Lower leg skin (tissue), 4 donors: Measurements from ENCODE around the gene DSP. TPM values are rescaled to one million over a fixed set of nuclear protein-coding genes. Genes with fewer than 3 reads are reported as not detected.

Experiments
- DNase-seq, 2 donors: peaks; one replicate each; pipeline ENCODE4 v3.0.0-alpha.2; 2019; ENCODE audit warnings: low spot score in 2 of 2
- H3K4me3 ChIP-seq: fragments of 200-600 bp; sonication (generic); 2 replicates; pipeline ENCODE4 v1.5.1; 2017; ENCODE audit warnings: mild to moderate bottlenecking, low read depth; ENCODE audit not compliant: poor library complexity, severe bottlenecking
- CTCF ChIP-seq, 3 donors: fragments of 450-650 bp; IDR thresholded peaks; one replicate each; pipeline ENCODE4 v1.5.1; 2016; ENCODE audit warnings: antibody characterized with exemption in 3 of 3, mild to moderate bottlenecking in 3 of 3, moderate library complexity in 2 of 3
- POLR2A ChIP-seq, 2 donors: fragments of 450-650 bp; IDR thresholded peaks; one replicate each; pipeline ENCODE4 v1.6.1; 2016 to 2017; ENCODE audit warnings: antibody characterized with exemption in 2 of 2, mild to moderate bottlenecking in 1 of 2, moderate library complexity in 1 of 2
- WGBS, 2 donors: methylation state at CpG; one replicate each; pipeline ENCODE4 v1.1.5; 2018; 5-methylcytosine and 5-hydroxymethylcytosine counted together
- intact Hi-C: fragments of 100-400 bp; cut with DNase I; formaldehyde crosslinking; loops from one replicate; pipeline ENCODE4 v1.15.0; 2023; ENCODE audit warnings: low total_unique reads
- total RNA-seq, 4 donors: library from RNA; depleted of rRNA; stranded (reverse); fragments of >200 nt; gene quantifications; one replicate each; pipeline ENCODE4 v1.1.0, GENCODE V29; 2016

Gene DSP
- total RNA-seq, 4 donors from 2014 or later: 2,143 to 2,497 (median 2,321) TPM

- H3K4me3 ChIP-seq: no peak overlapping the region
- WGBS, 2 donors: 73 to 80% methylated on average over 19 of the region's 19 CpGs
- TF ChIP-seq CTCF (IDR thresholded peaks at IDR 0.05) (no peak), POLR2A (IDR thresholded peaks at IDR 0.05) (no peak)
- intact Hi-C loops: loop anchor here (10.0 kb wide), 1 partner anchor 147 kb away; no protein-coding TSS in a partner anchor
- no peak for DNase-seq
Observed at GRCh38 chr6:7561153-7561964, 19.9 kb downstream of the DSP start.

GRCh38 chr6:7562769-7563168 lies 21.3 kb downstream of the DSP start:
- intact Hi-C loops: loop anchor here (10.0 kb wide), 1 partner anchor 148 kb away; no protein-coding TSS in a partner anchor
- H3K4me3 ChIP-seq: no peak overlapping the region
- TF ChIP-seq POLR2A (IDR thresholded peaks at IDR 0.05) (no peak), CTCF (IDR thresholded peaks at IDR 0.05) (no peak)
- no peak for DNase-seq
- WGBS, 2 donors: 78 to 80% methylated on average over 4 of the region's 4 CpGs

- no peak overlapping the region for H3K4me3 ChIP-seq
- intact Hi-C loops: loop anchor here (10.0 kb wide), 1 partner anchor 151 kb away; no protein-coding TSS in a partner anchor
- DNase-seq: no peak
- no peak for TF ChIP-seq POLR2A (IDR thresholded peaks at IDR 0.05)
- no peak for TF ChIP-seq CTCF (IDR thresholded peaks at IDR 0.05)
- WGBS, 2 donors: 91 to 96% methylated on average over 2 of the region's 2 CpGs
Observed at GRCh38 chr6:7566107-7566506, 24.6 kb downstream of the DSP start.

- 84 to 97% methylated on average over 4 of the region's 4 CpGs for WGBS, 2 donors
- no peak overlapping the region for H3K4me3 ChIP-seq
- intact Hi-C loops: loop anchor here (10.0 kb wide), 1 partner anchor 152 kb away; no protein-coding TSS in a partner anchor
- TF ChIP-seq POLR2A (IDR thresholded peaks at IDR 0.05) (no peak), CTCF (IDR thresholded peaks at IDR 0.05) (no peak)
- no peak for DNase-seq
Observed at GRCh38 chr6:7566617-7567173, 25.2 kb downstream of the DSP start.

GRCh38 chr6:7568021-7568420 lies 26.6 kb downstream of the DSP start:
- WGBS, 2 donors: 56 to 67% methylated on average over 3 of the region's 3 CpGs
- DNase-seq: no peak
- TF ChIP-seq POLR2A (IDR thresholded peaks at IDR 0.05) (no peak), CTCF (IDR thresholded peaks at IDR 0.05) (no peak)
- intact Hi-C loops: loop anchor here (10.0 kb wide), 1 partner anchor 153 kb away; no protein-coding TSS in a partner anchor
- no peak overlapping the region for H3K4me3 ChIP-seq
